GM23248 (cell line): ENCODE data around the gene LRRC51.

Experiments
- EZH2 ChIP-seq: fragments of 200-600 bp; sonication (generic); IDR thresholded peaks from 2 replicates; pipeline ENCODE4 v1.6.1; 2018; ENCODE audit warnings: antibody characterized with exemption, mild to moderate bottlenecking; ENCODE audit not compliant: insufficient read depth, poor library complexity, severe bottlenecking
- EZH2phosphoT487 ChIP-seq: fragments of 200-600 bp; sonication (generic); IDR thresholded peaks from 2 replicates; pipeline ENCODE4 v1.6.1; 2018; ENCODE audit warnings: antibody characterized with exemption, moderate library complexity, mild to moderate bottlenecking, low read depth; ENCODE audit not compliant: insufficient read depth

DNA sequence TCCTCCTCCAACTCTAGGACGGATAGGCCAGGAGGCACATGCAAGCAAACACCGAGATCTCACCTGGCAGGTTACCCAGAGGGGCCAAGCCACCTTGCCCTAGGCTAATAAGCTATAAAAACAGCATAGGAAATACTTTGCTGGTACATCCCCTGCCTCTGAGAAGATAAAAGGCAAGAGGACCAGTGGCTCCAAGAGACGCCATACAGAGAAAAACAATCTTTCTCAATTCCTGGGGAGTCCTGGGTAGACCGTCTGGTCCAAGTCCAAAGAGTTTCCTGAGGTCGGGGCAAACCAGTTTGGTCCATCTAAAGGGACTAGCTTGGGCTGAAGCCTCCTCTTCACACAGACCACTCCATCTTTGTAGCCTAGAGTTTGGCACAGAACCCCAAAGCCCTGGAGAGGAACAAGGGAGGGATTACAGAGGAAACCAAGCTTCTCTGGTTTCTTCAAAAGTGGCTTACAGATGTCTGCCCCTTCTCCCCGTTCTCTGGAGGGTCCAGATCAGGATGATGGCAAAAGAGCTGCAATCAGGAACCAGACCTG, 40.7 kb upstream of the LRRC51 start:
- no peak for TF ChIP-seq EZH2
- TF ChIP-seq EZH2phosphoT487: no peak
